ENCODE data around the gene BLMH. TPM values are rescaled to one million over a fixed set of nuclear protein-coding genes. Genes with fewer than 3 reads are reported as not detected.
"Not testable (repeated sequence)": the region's sequence is repeated elsewhere in the genome, so short reads cannot be mapped to it uniquely, and the experiment has no call there.

Gene BLMH
- total RNA-seq, 1 donor from 2014 or later: 26.0 TPM

DNA sequence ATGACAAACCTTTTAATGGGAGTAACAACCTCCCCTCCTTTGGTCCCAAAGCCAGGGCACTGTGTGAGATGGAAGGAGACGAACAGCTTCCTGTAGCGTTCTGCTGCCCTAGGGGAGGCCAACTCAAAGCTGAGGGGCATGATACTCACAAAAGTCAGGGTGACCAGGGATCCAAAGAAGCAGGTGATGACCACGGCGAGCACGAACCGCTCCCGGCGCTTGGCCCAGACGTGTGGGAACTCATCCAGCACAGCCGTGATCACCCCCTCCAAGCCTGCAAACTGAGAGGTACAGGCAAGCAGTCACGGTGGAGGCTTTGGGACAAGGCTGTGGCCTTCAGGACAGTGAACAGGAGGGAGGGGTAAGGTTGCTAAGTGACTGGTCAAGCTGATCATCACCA, 81.4 kb downstream of the BLMH start:
- TF ChIP-seq, protein P1, sequence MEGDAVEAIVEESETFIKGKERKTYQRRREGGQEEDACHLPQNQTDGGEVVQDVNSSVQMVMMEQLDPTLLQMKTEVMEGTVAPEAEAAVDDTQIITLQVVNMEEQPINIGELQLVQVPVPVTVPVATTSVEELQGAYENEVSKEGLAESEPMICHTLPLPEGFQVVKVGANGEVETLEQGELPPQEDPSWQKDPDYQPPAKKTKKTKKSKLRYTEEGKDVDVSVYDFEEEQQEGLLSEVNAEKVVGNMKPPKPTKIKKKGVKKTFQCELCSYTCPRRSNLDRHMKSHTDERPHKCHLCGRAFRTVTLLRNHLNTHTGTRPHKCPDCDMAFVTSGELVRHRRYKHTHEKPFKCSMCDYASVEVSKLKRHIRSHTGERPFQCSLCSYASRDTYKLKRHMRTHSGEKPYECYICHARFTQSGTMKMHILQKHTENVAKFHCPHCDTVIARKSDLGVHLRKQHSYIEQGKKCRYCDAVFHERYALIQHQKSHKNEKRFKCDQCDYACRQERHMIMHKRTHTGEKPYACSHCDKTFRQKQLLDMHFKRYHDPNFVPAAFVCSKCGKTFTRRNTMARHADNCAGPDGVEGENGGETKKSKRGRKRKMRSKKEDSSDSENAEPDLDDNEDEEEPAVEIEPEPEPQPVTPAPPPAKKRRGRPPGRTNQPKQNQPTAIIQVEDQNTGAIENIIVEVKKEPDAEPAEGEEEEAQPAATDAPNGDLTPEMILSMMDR (IDR thresholded peaks at IDR 0.05): no peak
- Histone ChIP-seq H3K4me3 (no peak overlapping the region), H3K27ac (no peak overlapping the region), H3K27me3 (no peaks in the 10 kb centered on the region), H3K9me3 (no peaks in the 10 kb centered on the region), H3K4me1 (no peaks in the 10 kb centered on the region), H3K36me3 (no peaks in the 10 kb centered on the region)
- intact Hi-C loops (cut with DNase I): no loop called here
- DNase-seq: no peak
- no peak for ATAC-seq

DNA sequence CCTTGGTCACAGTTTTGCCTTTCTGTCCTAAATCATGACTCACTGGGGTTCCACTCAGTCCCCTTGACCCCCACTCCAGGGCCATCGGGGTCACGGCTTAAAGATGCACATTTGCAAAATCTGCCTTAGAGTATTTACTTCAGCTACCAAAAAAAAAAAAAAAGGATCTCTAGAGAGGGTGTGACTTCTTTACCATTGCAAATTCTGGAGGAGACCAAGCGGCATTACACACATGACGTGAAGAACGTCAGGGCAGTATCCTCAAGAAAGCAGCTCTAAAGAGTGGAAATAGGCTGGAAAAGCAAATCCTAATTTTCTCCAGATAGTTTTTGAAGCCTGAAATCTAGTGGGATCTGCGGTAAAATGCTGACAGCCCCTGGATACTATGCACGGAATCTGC, 81.8 kb downstream of the BLMH start:
- TF ChIP-seq, protein P1 (IDR thresholded peaks at IDR 0.05): no peak
- DNase-seq (no peak), ATAC-seq (no peak)
- no peaks in the 10 kb centered on the region for H3K4me1 ChIP-seq
- no peak overlapping the region for H3K27ac ChIP-seq
- H3K36me3 ChIP-seq: no peaks in the 10 kb centered on the region
- intact Hi-C loops (cut with DNase I): no loop called here
- H3K27me3 ChIP-seq: no peaks in the 10 kb centered on the region
- no peaks in the 10 kb centered on the region for H3K9me3 ChIP-seq
- H3K4me3 ChIP-seq: no peak overlapping the region

DNA sequence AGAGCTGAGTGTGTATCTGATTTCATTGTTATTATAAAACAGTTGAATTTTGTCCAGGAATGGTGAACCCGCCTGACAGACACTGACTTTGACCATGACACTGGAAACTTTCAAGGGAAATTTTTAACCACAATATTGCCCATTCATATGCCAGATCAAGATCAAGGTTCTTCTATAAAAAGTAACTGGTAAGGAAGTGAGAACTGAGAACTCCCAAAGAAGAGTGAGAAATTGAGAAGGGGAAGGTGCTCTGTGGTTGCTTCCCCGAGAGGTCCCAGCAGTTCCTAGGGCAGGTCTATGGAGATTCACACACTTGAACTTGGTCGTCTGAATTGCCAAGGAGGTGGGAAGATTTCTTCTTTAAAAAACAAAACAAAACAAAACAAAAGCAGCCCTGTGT, 83.5 kb downstream of the BLMH start:
- no peak overlapping the region for H3K27ac ChIP-seq
- H3K27me3 ChIP-seq: no peaks in the 10 kb centered on the region
- ATAC-seq (no peak), DNase-seq (no peak)
- H3K4me3 ChIP-seq: no peak overlapping the region
- H3K9me3 ChIP-seq: no peaks in the 10 kb centered on the region
- H3K36me3 ChIP-seq: no peaks in the 10 kb centered on the region
- TF ChIP-seq, protein P1 (IDR thresholded peaks at IDR 0.05): no peak
- intact Hi-C loops (cut with DNase I): no loop called here
- H3K4me1 ChIP-seq: no peaks in the 10 kb centered on the region

DNA sequence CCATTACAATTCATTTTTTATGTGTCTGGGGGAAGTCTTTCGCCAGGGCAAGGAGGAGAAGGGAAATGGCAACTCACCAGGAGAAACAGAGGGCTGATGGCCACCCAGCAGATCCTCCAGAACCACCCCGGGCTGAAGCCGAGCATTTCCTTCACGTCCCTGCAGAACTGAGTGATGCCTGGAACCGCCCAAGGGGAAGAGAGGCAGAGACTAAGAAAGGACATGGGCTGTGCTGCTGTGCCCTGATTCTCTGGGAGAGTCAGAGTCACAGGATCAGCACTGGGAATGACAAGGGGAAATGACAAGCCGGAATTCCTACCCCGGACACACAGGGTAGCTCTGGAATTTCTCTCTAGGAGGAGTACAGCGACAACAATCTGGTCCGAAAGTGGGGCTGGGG, 84.1 kb downstream of the BLMH start:
- TF ChIP-seq, protein P1 (IDR thresholded peaks at IDR 0.05): no peak
- Histone ChIP-seq H3K4me1 (no peaks in the 10 kb centered on the region), H3K4me3 (no peak overlapping the region), H3K27ac (no peak overlapping the region), H3K36me3 (no peaks in the 10 kb centered on the region), H3K9me3 (no peaks in the 10 kb centered on the region), H3K27me3 (no peaks in the 10 kb centered on the region)
- intact Hi-C loops (cut with DNase I): no loop called here
- no peak for ATAC-seq
- DNase-seq: no peak

DNA sequence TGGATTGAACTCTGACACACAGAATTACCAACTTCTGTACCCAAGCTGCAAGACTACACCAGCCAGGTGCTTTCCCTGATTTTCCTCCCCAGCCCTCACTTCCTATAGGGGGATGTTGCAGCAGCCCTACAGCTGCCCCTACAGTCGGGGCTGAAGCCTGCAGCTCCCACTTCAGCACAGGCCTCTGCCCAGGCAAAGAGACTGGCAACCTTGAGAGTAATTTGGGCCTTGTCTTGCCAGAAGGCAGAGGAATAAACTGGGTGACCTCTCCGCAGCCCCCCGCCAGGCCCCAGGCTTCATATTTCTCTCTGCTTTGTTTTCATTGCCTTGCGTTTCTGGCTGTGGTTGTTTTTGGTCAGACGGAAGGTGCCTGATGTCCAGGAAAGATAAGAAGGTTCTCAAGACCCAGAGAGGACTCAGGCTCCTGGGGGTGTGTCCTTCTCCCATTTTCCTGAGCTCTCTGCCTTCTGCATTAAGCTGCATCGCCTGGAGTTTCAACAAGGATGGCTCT, 88.2 kb downstream of the BLMH start:
- TF ChIP-seq, protein P1 (IDR thresholded peaks at IDR 0.05): no peak
- Histone ChIP-seq H3K4me3 (no peak overlapping the region), H3K4me1 (no peaks in the 10 kb centered on the region), H3K9me3 (no peaks in the 10 kb centered on the region), H3K36me3 (no peaks in the 10 kb centered on the region), H3K27ac (no peak overlapping the region), H3K27me3 (no peaks in the 10 kb centered on the region)
- intact Hi-C loops (cut with DNase I): no loop called here
- DNase-seq: no peak
- ATAC-seq: no peak

DNA sequence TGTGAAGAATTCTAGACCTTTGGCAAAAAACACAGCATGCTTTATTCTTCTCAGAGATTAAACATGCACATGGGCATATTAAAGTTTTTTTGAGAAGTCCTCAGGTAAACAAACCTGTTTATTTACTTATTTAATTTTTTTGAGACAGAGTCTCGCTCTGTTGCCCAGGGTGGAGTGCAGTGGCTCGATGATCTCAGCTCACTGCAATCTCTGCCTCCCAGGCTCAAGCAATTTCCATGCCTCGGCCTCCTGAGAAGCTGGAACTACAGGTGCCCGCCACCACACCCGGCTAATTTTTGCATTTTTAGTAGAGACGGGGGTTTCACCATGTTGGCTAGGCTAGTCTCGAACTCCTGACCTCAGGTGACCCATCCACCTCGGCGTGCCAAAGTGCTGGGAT, 91.1 kb downstream of the BLMH start:
- H3K36me3 ChIP-seq; DNase-seq; H3K4me1 ChIP-seq; ATAC-seq; H3K9me3 ChIP-seq; H3K27ac ChIP-seq; intact Hi-C loops (cut with DNase I); H3K27me3 ChIP-seq; H3K4me3 ChIP-seq: not testable (repeated sequence)
